T-helper 17 cell (primary cell): Measurements from ENCODE around the gene MSI2. TPM values are rescaled to one million over a fixed set of nuclear protein-coding genes. Genes with fewer than 3 reads are reported as not detected.

Experiments used
- ATAC-seq: fragments of 150-1000 bp; cut with Tn5 transposase; 2 replicates; pipeline ENCODE4 v1.10.0; 2021; ENCODE audit warnings: mild to moderate bottlenecking, moderate library complexity
- DNase-seq, 3 donors: peaks; one replicate each; pipeline versions ENCODE4 v3.0.0 to v3.0.0-alpha.2; 2020 to 2021
- H3K9me3 ChIP-seq: one replicate; pipeline ENCODE4 v1.7.0; 2013; ENCODE audit warnings: low read length, mild to moderate bottlenecking; ENCODE audit not compliant: control insufficient read depth, poor library complexity, severe bottlenecking
- H3K27ac Mint-ChIP-seq: one replicate; pipeline ENCODE4 v1.8.0; 2022; ENCODE audit warnings: mild to moderate bottlenecking, moderate library complexity, mixed read lengths
- H3K27me3 Mint-ChIP-seq: one replicate; pipeline ENCODE4 v1.8.0; 2022; ENCODE audit warnings: mixed read lengths
- H3K36me3 Mint-ChIP-seq: one replicate; pipeline ENCODE4 v1.8.0; 2022; ENCODE audit warnings: low read depth, mixed read lengths
- H3K4me1 Mint-ChIP-seq: one replicate; pipeline ENCODE4 v1.8.0; 2022; ENCODE audit warnings: mild to moderate bottlenecking, mixed read lengths
- H3K4me3 Mint-ChIP-seq: one replicate; pipeline ENCODE4 v1.8.0; 2022; ENCODE audit warnings: mild to moderate bottlenecking, moderate library complexity, mixed read lengths
- total RNA-seq, 4 donors: library from RNA in 2 of 4; stranded (reverse) in 2 of 4; gene quantifications; one replicate each; pipeline ENCODE4 v1.2.3 and lab custom pipeline; 2022 to 2026

The MSI2 gene
- total RNA-seq, 2 donors from 2014 or later: 148 to 151 TPM

DNA sequence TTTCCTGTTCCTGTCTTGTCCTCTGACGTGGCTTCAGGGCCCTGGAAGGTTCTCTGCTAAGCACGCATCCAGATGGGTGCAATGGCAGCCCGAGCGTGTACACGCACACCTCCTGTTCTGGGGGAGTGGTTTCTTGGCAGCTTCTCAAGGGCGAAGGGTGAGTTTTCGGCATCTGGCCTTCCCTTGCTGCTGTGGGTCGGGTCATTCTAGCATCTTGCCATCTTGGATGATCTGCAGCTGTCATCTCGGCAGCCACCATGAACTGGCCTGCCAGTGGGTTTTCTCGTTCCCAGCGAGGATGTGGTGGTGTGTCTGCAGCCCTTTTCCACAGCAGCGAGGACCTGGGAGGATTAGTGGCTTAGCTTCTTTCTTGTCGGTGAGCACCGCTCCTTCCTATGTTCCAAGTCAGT, 10.6 kb downstream of the MSI2 start:
- peaks cover 21% of the 10 kb centered on the region for H3K36me3 Mint-ChIP-seq
- peaks cover 31% of the 10 kb centered on the region for H3K4me1 Mint-ChIP-seq
- DNase-seq: no peak
- no peak for ATAC-seq
- H3K4me3 Mint-ChIP-seq: no peak overlapping the region
- no peaks in the 10 kb centered on the region for H3K9me3 ChIP-seq
- H3K27me3 Mint-ChIP-seq: no peaks in the 10 kb centered on the region
- H3K27ac Mint-ChIP-seq: no peak overlapping the region

GRCh38 chr17:57268181-57268580, 11.9 kb downstream of the MSI2 start:
- Mint-ChIP-seq H3K4me1 (peaks cover 26% of the 10 kb centered on the region), H3K27me3 (no peaks in the 10 kb centered on the region), H3K27ac (no peak overlapping the region), H3K36me3 (peaks cover 17% of the 10 kb centered on the region), H3K4me3 (no peak overlapping the region)
- no peak for ATAC-seq
- DNase-seq: no peak
- no peaks in the 10 kb centered on the region for H3K9me3 ChIP-seq

DNA sequence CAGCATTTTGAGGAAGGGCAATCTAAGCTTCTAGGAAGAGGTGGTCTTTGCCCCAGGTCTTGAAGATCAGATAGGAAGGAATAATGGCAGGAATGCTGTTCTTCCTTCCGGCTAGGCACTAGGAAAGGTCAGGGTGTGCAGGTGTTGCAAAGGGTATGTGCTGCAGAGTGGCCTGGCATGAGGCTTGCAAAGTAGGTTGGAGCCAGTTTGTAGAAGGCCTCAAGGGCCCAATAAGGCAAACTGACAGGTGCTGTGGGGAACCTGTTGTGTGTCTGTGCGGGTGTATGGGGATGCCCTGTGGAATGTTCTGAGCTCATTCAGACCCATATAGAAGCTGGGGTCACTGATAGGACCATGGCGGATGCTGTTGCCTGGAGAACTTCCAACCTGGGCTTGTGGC, 12.7 kb downstream of the MSI2 start:
- no peaks in the 10 kb centered on the region for H3K9me3 ChIP-seq
- ATAC-seq: no peak
- H3K4me3 Mint-ChIP-seq: no peak overlapping the region
- no peaks in the 10 kb centered on the region for H3K27me3 Mint-ChIP-seq
- peaks cover 11% of the 10 kb centered on the region for H3K36me3 Mint-ChIP-seq
- DNase-seq: no peak
- H3K27ac Mint-ChIP-seq: no peak overlapping the region
- peaks cover 22% of the 10 kb centered on the region for H3K4me1 Mint-ChIP-seq

DNA sequence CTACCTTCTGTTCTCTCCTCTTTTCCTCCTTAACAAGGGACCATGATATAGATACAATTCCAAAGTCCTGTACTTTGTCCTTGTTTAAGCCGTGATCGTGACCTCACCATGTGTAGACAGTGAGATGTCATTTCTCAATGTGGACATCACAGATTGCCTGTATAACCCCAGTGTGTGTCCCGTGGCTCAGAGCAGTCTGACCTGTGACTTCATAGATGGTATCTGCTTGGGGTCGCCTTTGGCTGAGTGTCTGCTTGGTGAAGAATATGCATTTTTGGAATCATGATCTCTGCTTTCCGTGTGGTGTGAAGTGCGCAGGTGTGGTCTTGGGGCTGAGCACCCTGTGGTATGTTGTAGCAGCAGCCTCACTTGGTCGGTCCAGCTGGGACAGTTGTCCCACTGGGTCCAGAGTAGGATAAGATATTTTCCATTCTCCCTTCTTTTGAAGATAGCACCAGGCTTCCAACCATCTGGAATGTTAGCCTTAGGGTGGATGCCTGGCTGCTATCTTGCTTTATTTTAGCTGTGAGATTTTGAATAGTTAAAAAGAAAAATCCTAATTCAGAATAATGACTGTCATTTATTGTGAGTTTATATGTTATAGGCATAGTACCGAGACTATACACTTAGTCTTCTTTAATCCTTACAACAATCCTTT, 13.4 kb downstream of the MSI2 start:
- ATAC-seq (no peak), DNase-seq (no peak)
- Mint-ChIP-seq H3K4me3 (no peak overlapping the region), H3K4me1 (peaks cover 27% of the 10 kb centered on the region), H3K27me3 (no peaks in the 10 kb centered on the region), H3K36me3 (peaks cover 13% of the 10 kb centered on the region), H3K27ac (no peak overlapping the region)
- no peaks in the 10 kb centered on the region for H3K9me3 ChIP-seq

- Mint-ChIP-seq H3K27me3 (no peaks in the 10 kb centered on the region), H3K27ac (peak overlapping the region; percentile 60), H3K36me3 (peaks cover 19% of the 10 kb centered on the region), H3K4me1 (peaks cover 38% of the 10 kb centered on the region), H3K4me3 (no peak overlapping the region)
- no peaks in the 10 kb centered on the region for H3K9me3 ChIP-seq
- ATAC-seq: no peak
- no peak for DNase-seq
Observed at GRCh38 chr17:57270801-57271245, 14.5 kb downstream of the MSI2 start.

DNA sequence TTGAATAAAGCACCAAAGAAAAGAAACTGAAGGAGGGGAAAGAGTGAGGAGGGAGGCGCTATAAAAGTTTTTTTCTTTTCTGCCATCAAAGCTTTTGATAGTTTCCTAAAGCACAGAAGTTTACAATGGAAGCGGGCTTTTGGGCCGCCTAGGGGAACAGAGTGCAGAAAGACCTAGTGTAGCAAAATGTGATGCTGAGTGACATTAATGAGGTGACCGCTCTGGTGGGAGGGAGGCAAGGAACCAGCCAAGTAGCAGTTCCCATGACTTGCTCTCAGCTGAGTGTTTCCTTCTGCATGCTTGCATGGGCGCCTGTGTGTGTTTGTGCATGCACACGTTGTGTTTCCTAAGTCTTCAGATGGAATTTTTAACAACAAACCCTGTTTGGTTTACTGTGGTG, 15.5 kb downstream of the MSI2 start:
- Mint-ChIP-seq H3K4me1 (peaks cover 43% of the 10 kb centered on the region), H3K27ac (peak overlapping the region; percentile 60), H3K36me3 (peaks cover 19% of the 10 kb centered on the region), H3K4me3 (no peak overlapping the region), H3K27me3 (no peaks in the 10 kb centered on the region)
- DNase-seq (no peak), ATAC-seq (no peak)
- no peaks in the 10 kb centered on the region for H3K9me3 ChIP-seq

- DNase-seq (no peak), ATAC-seq (no peak)
- peaks cover 15% of the 10 kb centered on the region for H3K36me3 Mint-ChIP-seq
- no peaks in the 10 kb centered on the region for H3K27me3 Mint-ChIP-seq
- H3K27ac Mint-ChIP-seq: no peak overlapping the region
- peaks cover 44% of the 10 kb centered on the region for H3K4me1 Mint-ChIP-seq
- H3K9me3 ChIP-seq: no peaks in the 10 kb centered on the region
- no peak overlapping the region for H3K4me3 Mint-ChIP-seq
Observed at GRCh38 chr17:57273490-57273889, 17.2 kb downstream of the MSI2 start.

GRCh38 chr17:57274162-57274561, 17.8 kb downstream of the MSI2 start:
- H3K4me1 Mint-ChIP-seq: peaks cover 43% of the 10 kb centered on the region
- peaks cover 17% of the 10 kb centered on the region for H3K36me3 Mint-ChIP-seq
- no peaks in the 10 kb centered on the region for H3K27me3 Mint-ChIP-seq
- peak overlapping the region; percentile 89 for H3K27ac Mint-ChIP-seq
- DNase-seq (no peak), ATAC-seq (no peak)
- H3K4me3 Mint-ChIP-seq: no peak overlapping the region
- H3K9me3 ChIP-seq: no peaks in the 10 kb centered on the region

GRCh38 chr17:57275071-57275764, 18.9 kb downstream of the MSI2 start:
- H3K9me3 ChIP-seq: no peaks in the 10 kb centered on the region
- ATAC-seq (peak; percentile 53), DNase-seq (no peak)
- H3K36me3 Mint-ChIP-seq: peaks cover 17% of the 10 kb centered on the region
- peak overlapping the region; percentile 66 for H3K4me3 Mint-ChIP-seq
- no peaks in the 10 kb centered on the region for H3K27me3 Mint-ChIP-seq
- peak overlapping the region; percentile 89 for H3K27ac Mint-ChIP-seq
- H3K4me1 Mint-ChIP-seq: peaks cover 45% of the 10 kb centered on the region

GRCh38 chr17:57276621-57277020, 20.3 kb downstream of the MSI2 start:
- H3K9me3 ChIP-seq: no peaks in the 10 kb centered on the region
- DNase-seq (no peak), ATAC-seq (no peak)
- peaks cover 52% of the 10 kb centered on the region for H3K4me1 Mint-ChIP-seq
- H3K36me3 Mint-ChIP-seq: peaks cover 18% of the 10 kb centered on the region
- no peak overlapping the region for H3K4me3 Mint-ChIP-seq
- peak overlapping the region; percentile 89 for H3K27ac Mint-ChIP-seq
- H3K27me3 Mint-ChIP-seq: no peaks in the 10 kb centered on the region

DNA sequence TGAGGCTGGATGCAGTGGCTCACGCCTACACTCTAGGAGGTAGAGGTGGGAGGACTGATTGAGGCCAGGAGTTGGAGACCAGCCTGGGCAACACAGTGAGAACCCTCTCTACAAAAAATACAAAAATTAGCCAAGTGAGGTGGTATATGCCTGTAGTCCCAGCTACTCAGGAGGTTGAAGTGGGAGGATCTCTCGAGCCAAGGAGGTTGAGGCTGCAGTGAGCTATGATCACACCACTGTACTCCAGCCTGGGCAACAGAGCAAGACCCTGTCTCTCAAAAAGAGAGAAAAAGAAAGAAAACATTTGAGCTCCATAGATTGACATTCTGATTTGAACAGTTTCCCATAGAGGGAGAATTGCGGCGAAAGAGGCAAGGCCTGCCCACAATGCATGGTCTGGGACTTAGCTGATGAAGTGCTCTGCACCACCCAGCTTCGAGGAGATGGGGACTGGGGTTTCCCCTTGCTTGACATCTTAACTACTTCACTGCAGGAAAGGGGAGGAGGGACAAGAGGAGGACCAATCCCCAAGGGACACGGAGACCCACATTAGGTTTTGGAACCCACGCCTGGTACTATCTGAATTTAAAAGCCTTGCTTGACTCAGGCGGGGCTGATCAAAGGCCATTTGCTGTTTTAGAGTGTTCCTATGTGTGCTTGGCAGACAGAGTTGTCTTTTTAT, 21.7 kb downstream of the MSI2 start:
- H3K9me3 ChIP-seq: no peaks in the 10 kb centered on the region
- H3K27me3 Mint-ChIP-seq: no peaks in the 10 kb centered on the region
- H3K4me3 Mint-ChIP-seq: no peak overlapping the region
- ATAC-seq: peak; percentile 43
- no peak for DNase-seq
- peaks cover 61% of the 10 kb centered on the region for H3K4me1 Mint-ChIP-seq
- H3K27ac Mint-ChIP-seq: peak overlapping the region; percentile 89
- H3K36me3 Mint-ChIP-seq: peaks cover 18% of the 10 kb centered on the region

DNA sequence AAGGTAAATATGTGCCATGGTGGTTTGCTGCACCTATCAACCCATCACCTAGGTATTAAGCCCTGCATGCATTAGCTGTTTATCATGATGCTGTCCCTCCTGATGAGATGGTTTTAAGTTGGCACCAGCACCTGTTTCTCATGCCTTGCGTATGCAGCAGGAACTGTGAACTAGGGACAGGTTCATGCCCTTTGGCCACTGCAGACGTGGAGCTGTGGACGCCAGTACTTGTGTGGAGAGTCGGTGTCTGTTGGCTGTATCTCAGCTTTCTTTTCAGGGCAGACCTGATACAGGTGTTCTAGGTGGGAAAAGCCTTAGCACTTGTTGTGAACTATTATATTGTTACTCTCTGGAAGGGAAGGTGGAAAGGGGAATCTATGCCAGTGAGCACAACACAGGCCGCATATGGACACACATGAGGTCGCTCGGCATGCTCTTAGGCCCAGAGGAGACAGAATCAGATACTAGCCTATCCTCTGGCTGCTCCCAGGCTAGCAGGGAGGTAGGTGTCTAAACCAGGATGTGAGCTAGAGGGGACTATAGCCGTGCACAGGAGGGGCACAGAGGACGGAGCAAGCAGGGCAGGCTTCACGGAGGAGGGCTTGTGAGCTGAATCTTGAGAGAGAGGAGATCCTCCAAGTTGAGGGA, 22.5 kb downstream of the MSI2 start:
- Mint-ChIP-seq H3K4me1 (peaks cover 66% of the 10 kb centered on the region), H3K27ac (peak overlapping the region; percentile 89), H3K27me3 (no peaks in the 10 kb centered on the region), H3K4me3 (peak overlapping the region; percentile 31), H3K36me3 (peaks cover 18% of the 10 kb centered on the region)
- no peak for ATAC-seq
- no peaks in the 10 kb centered on the region for H3K9me3 ChIP-seq
- no peak for DNase-seq

DNA sequence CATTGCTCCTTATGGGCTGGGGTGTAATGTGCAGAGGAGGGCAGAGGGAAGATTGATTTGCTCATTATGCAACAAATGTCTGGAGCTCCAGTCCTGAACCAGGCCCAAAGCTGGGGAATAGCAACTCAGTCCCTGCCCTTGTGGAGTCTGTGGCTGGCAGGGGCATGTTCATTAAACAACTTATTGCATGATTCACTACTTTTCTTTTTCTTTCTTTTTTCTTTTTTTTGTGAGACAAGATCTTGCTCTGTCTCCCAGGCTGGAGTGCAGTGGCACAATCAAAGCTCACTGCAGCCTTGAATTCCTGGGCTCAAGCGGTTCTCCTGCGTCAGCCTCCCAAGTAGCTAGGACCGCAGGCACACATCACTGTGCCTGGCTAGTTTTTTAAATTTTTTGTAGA, 23.1 kb downstream of the MSI2 start:
- Mint-ChIP-seq H3K27me3 (no peaks in the 10 kb centered on the region), H3K4me3 (no peak overlapping the region), H3K36me3 (peaks cover 16% of the 10 kb centered on the region), H3K27ac (peak overlapping the region; percentile 89), H3K4me1 (peaks cover 67% of the 10 kb centered on the region)
- no peak for DNase-seq
- ATAC-seq: no peak
- no peaks in the 10 kb centered on the region for H3K9me3 ChIP-seq
